H1 (cell line): Measurements from ENCODE around the gene BSND. TPM values are rescaled to one million over a fixed set of nuclear protein-coding genes. Genes with fewer than 3 reads are reported as not detected.

Source experiments
- CHD7 ChIP-seq: fragments of 300-600 bp; sonication (generic); IDR thresholded peaks from 2 replicates; pipeline ENCODE4 v1.7.1; 2012; ENCODE audit warnings: low read length, moderate library complexity, mild to moderate bottlenecking, inconsistent platforms; ENCODE audit not compliant: insufficient replicate concordance
- polyA plus RNA-seq, 7 experiments: library from polyadenylated mRNA; depleted of rRNA in 3 of 7; stranded (reverse) in 5 of 7; unstranded in 2 of 7; fragments of >200 nt in 5 of 7; fragments of 200-250 nt in 2 of 7; gene quantifications; 1 replicate in 5 of 7; 2 replicates in 1 of 7; 4 replicates in 1 of 7; pipeline versions ENCODE4 v1.2.1 to v1.2.3, GENCODE V29; 2011 to 2013; ENCODE audit warnings: missing spikeins in 2 of 7, mixed read lengths in 2 of 7
- total RNA-seq: library from RNA; stranded (reverse); fragmentation: NEBNext Ultra II Directional; extraction: Animal tissue kit (Norgen Biotek cat#: 25700); gene quantifications from 2 replicates; pipeline ENCODE4 v1.2.1, GENCODE V29; 2021

BSND gene
- total and polyA plus RNA-seq, 2 of the 8 experiments (the other 6 are each of a cell fraction or from before 2014, with no cell fraction given) = 0.43 to 0.68 TPM

GRCh38 chr1:55006931-55007330, 8.2 kb downstream of the BSND start (continued):
- TF ChIP-seq CHD7 = no peak
